HG03520 (cell line): ENCODE measurements around the gene XPC.

ENCODE experiments used
- ATAC-seq: cut with Tn5 transposase; IDR thresholded peaks from one replicate; pipeline ENCODE4 v1.9.1; 2021; ENCODE audit warnings: mild to moderate bottlenecking, moderate library complexity; ENCODE audit not compliant: unreplicated experiment

Gene XPC

GRCh38 chr3:14150078-14150477 is 28.3 kb downstream of the XPC start:
- no peak for ATAC-seq

- no peak for ATAC-seq
These were observed 30.1 kb downstream of the XPC start for GRCh38 chr3:14148041-14148985.

GRCh38 chr3:14147617-14148016 is 30.8 kb downstream of the XPC start:
- no peak for ATAC-seq

- no peak for ATAC-seq
These were observed 31.4 kb downstream of the XPC start for GRCh38 chr3:14147066-14147435.

- ATAC-seq, result no peak
These were observed 31.9 kb downstream of the XPC start for GRCh38 chr3:14146381-14147065.

- no peak for ATAC-seq
These were observed 32.6 kb downstream of the XPC start for GRCh38 chr3:14145670-14146380.

GRCh38 chr3:14145236-14145635 is 33.2 kb downstream of the XPC start:
- no peak for ATAC-seq

GRCh38 chr3:14144423-14145075 is 33.9 kb downstream of the XPC start:
- peak; percentile 97 for ATAC-seq

- ATAC-seq, result no peak
These were observed 34.9 kb downstream of the XPC start for GRCh38 chr3:14143271-14144225.

GRCh38 chr3:14142567-14143270 is 35.7 kb downstream of the XPC start:
- ATAC-seq, result no peak

GRCh38 chr3:14141602-14142341 is 36.6 kb downstream of the XPC start:
- no peak for ATAC-seq

- no peak for ATAC-seq
These were observed 37.3 kb downstream of the XPC start for GRCh38 chr3:14141144-14141543.

GRCh38 chr3:14140668-14141067 is 37.7 kb downstream of the XPC start:
- no peak for ATAC-seq

GRCh38 chr3:14139771-14140170 is 38.6 kb downstream of the XPC start:
- no peak for ATAC-seq

- no peak for ATAC-seq
These were observed 39.3 kb downstream of the XPC start for GRCh38 chr3:14138878-14139655.

- no peak for ATAC-seq
These were observed 40.1 kb downstream of the XPC start for GRCh38 chr3:14138109-14138877.

- no peak for ATAC-seq
These were observed 41.0 kb downstream of the XPC start for GRCh38 chr3:14137445-14137844.
